A204.1 (cell line): Measurements from ENCODE around the gene TRABD2B.

Experiments
- FAIRE-seq: peaks from 2 replicates; lab custom pipeline; 2012; peaks lifted over from hg19 to GRCh38; lab: Jason Lieb, UNC

Gene TRABD2B

GRCh38 chr1:47934243-47934805, 62.9 kb downstream of the TRABD2B start:
- FAIRE-seq: no peak

- FAIRE-seq: no peak
Measured at GRCh38 chr1:47932743-47933142, 64.4 kb downstream of the TRABD2B start.

DNA sequence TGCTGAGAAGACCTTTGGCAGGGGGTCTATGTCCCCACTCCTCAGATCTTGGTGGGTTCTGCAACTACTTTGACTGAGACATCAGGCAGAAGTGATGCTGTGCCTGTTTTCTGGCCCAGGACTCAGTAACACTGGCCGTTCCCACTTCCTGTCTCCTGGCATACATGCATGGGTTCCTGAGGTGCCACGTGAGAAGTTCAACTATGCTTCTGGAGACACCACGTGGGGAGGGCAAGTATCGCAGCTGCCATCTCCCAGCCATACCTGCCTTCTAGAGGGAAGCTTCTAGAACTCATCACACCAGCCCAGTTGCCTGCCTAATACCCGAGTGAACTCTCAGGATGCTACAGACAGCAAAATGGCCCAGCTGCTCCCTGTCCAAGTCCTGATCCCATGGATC, 65.8 kb downstream of the TRABD2B start:
- no peak for FAIRE-seq

DNA sequence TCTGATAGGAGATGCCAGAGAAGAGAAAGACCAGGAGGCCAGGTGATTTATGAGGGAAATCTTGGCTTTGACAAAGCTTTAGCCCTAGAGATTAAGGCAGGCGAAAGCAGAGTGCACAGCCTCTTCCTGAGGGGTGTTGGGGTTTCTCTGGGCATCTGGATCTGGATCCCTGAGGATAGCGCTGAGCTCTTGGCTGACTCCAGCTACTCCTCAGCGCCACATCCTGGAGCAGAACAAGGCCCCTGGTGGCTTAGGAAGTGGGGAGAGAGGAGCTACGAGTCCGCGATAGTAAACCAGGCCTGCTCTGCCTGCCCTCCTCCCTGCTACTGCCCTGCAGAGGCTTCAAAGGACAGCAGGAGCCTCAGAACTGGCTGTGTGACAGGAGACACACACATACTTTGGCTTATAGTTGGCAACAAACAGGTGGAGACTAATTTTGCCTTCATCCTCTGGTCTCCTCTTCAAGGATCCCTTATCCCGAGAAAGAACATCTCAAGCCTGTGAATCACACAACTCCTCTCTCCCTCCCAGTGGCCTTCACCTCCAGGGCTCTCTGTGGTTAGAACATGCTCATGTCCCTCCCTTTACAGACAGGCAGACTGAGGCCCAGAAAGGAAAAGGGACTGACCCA, 66.9 kb downstream of the TRABD2B start:
- no peak for FAIRE-seq

GRCh38 chr1:47927165-47927564, 70.0 kb downstream of the TRABD2B start:
- FAIRE-seq: no peak

DNA sequence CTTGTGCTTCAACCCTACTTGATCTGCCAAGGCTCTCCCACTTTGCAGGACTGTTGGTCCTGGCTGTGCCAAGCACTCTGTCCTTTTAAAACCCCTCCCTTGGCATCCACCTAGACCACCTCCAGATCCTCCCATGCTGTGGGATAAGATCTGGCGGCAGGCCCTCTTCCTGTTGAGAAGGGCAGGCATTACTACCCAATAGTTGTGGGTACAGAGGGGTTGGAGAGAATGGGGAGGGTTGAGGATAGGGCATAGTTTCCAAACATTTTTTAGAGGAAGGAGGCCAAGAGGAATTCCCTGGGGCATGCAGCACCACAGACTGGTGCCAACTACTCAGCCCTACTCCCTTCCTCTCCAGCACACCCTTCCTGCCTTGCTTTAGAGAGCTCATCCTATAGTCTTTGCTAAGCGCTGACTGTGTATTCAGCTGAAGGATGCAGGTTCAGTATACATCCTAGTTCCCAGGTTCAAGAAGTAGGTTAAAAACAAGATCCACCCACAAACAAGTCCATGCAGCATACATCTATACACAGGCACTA, 70.7 kb downstream of the TRABD2B start:
- FAIRE-seq: no peak

- no peak for FAIRE-seq
Measured at GRCh38 chr1:47924270-47925048, 72.7 kb downstream of the TRABD2B start.

- FAIRE-seq: no peak
Measured at GRCh38 chr1:47921935-47922415, 75.2 kb downstream of the TRABD2B start.

GRCh38 chr1:47919113-47919833, 77.9 kb downstream of the TRABD2B start:
- no peak for FAIRE-seq

DNA sequence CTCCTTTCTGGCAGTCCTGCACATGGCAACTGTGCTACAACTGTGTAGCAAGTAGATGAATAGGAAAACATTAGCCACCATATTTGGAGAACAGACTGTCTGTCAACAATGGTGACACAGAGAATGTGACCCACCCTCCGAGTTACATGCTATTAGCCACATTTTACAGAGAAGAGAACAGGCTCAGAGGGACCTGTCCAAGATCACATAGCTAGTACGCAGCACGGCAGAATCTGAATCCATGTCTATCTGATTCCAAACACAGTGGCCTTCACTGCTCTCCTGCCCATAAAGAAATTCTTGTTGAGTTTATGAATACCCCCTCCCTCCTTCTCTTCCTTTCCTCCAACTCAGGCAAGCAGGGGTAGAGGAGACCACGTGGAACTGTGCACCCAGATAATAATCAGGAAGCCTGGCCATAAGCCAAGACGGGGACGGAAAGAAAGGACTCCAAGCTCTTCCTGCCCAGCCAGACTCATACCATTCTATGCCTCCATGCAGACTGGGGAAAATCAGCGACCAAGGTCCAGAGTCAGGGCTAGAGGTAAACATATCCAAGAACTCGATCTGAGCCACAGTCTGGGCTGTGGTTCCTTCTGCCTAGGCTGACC, 78.8 kb downstream of the TRABD2B start:
- no peak for FAIRE-seq

- no peak for FAIRE-seq
Measured at GRCh38 chr1:47917687-47918086, 79.5 kb downstream of the TRABD2B start.

DNA sequence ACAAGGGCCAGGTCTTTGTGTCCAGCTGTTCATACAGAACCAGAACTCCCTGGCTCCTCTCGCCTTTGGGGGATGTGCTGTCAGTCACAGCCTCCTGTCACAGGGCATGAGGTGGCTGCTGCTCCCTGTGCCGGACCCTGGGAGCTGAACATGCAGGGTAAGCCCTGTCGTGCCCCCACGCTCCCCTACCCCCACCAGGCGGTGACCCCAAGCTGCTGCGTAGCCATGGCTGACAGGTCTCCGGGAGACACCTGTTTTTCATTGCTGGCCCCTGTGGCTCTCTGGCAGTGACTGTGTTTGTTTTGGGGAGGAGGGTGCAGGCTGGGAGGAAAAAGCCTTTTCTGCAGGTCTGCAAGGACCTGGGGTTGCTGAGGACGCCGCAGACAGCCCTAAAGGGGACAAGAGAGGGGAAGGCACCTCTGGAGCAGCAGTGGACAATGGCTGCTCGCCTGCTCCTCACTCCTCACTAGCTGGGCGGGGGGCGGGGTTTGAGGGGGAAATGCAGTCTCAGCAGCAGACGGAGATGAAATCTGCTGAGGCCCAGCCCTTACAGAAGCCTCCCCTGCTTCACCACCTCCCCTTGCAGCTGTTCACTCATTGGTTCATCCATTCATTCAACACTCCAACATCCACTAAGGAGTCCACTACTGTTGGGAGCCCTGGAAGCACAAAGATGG, 81.4 kb downstream of the TRABD2B start:
- no peak for FAIRE-seq

- FAIRE-seq: no peak
Measured at GRCh38 chr1:47914952-47915676, 82.1 kb downstream of the TRABD2B start.

DNA sequence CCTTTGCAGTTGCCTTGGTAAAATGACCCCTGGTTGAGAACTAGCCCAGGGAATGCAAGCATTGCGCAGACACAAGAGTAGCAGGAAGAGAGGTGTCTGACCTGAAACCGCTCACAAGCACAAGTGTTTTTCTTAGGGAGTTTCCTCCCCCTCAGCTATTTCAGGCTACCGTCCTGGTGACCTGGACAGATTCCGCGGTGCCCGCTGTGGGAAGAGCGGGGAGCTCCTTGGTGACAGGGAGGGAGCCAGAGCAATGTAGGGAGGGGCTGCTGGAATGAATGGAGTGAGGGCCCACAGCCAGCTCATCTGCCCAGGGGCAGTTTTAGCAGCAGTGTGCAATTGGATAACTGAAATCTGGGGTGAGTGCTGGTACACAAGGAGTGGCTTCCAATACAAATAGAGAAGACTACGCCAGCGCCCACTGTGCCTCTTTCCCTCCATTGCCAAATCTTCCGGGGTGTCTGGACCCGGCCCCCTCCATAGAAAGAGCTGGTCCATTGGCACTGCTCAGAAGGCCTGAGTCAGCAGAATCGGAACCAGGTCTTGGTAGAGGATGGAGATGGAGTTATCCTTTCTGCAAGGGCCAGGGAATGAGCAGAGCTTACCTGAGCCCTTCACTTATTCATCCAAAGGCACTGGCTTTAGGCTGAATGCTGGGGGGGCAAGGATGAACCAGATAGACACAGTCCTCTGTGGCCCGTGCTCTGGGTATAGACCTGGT, 82.8 kb downstream of the TRABD2B start:
- FAIRE-seq: no peak

DNA sequence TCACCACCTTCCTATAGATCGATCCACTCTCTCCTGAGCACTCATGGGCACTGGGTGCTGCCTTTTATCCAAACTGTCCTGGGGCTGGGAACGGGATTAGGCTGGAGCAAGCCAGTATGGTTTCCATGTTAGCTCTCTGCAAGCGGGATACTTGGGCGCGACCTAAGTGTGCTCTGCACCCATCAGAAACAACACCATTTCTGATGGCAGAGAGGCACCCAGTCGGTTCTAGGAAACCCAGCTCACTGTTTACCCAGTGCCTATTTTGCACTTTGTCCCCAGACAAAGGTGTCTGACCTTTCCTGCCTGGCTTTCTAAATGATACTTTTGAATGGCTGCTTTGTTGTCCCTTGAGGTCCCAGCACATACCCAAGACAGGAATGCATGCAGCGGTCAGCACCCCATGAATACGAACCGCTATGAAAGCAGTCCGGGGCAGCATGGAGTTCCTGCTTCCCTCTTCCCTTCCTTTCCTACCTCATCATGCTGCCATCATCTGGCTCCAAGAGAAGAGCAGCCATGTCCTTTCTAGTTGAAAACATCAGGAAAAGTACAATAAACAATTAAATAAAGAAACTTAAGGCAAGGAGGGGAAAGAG, 83.9 kb downstream of the TRABD2B start:
- FAIRE-seq: no peak

DNA sequence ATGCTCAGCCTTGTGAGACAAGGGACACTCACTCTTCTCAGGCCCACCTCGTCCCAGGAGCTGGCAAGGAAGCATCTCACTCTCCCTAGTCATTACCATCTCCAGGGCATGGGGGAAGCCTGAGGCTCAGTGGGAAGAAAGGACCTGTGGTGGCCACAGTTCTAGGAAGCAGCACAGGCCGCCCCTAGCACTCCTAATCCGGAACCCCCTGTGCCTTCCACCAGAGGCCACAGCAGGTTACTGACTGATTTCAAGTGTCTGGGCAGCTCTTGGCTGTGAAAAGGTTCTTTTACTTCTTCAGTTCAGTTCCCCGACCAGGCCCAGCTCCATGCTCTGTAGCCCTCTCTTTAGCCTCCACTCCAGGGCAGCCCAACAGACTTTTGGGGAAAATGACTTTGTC, 84.4 kb downstream of the TRABD2B start:
- no peak for FAIRE-seq

- no peak for FAIRE-seq
Measured at GRCh38 chr1:47911892-47912291, 85.3 kb downstream of the TRABD2B start.

GRCh38 chr1:47911424-47911823, 85.8 kb downstream of the TRABD2B start:
- no peak for FAIRE-seq

- FAIRE-seq: no peak
Measured at GRCh38 chr1:47908258-47908657, 88.9 kb downstream of the TRABD2B start.

GRCh38 chr1:47907177-47907528, 90.0 kb downstream of the TRABD2B start:
- FAIRE-seq: no peak
